Astrocyte (in vitro differentiated cells and primary cell): ENCODE results near the gene TMEM114. TPM values are rescaled to one million over a fixed set of nuclear protein-coding genes. Genes with fewer than 3 reads are reported as not detected.

ENCODE experiments used
- DNase-seq: peaks from one replicate; pipeline ENCODE4 v3.0.0-alpha.2; 2010; ENCODE audit warnings: low read depth
- FAIRE-seq: peaks from 2 replicates; lab custom pipeline; 2011; peaks lifted over from hg19 to GRCh38; lab: Jason Lieb, UNC
- H2AFZ ChIP-seq: 2 replicates; pipeline ENCODE4 v1.6.0; 2012; ENCODE audit warnings: low read depth, low read length, inconsistent platforms
- H3K27ac ChIP-seq: 2 replicates; pipeline ENCODE4 v1.5.1; 2011; ENCODE audit warnings: low read depth, low read length, inconsistent platforms
- H3K27me3 ChIP-seq: 2 replicates; pipeline ENCODE4 v1.6.0; 2011; ENCODE audit warnings: low read length, inconsistent platforms; ENCODE audit not compliant: insufficient read depth
- H3K36me3 ChIP-seq: 2 replicates; pipeline ENCODE4 v1.5.1; 2011; ENCODE audit warnings: low read length, inconsistent platforms; ENCODE audit not compliant: insufficient read depth
- H3K4me1 ChIP-seq: 2 replicates; pipeline ENCODE4 v1.5.1; 2011; ENCODE audit warnings: low read length, inconsistent platforms; ENCODE audit not compliant: insufficient read depth
- H3K4me2 ChIP-seq: 2 replicates; pipeline ENCODE4 v1.6.0; 2012; ENCODE audit warnings: low read length, inconsistent platforms
- H3K4me3 ChIP-seq: 2 replicates; pipeline ENCODE4 v1.5.1; 2011; ENCODE audit warnings: low read depth, mild to moderate bottlenecking, low read length, inconsistent platforms; ENCODE audit not compliant: insufficient read depth
- H3K79me2 ChIP-seq: 2 replicates; pipeline ENCODE4 v1.6.0; 2012; ENCODE audit warnings: mild to moderate bottlenecking, low read length, inconsistent platforms; ENCODE audit not compliant: insufficient read depth
- H3K9ac ChIP-seq: 2 replicates; pipeline ENCODE4 v1.6.0; 2012; ENCODE audit warnings: mild to moderate bottlenecking, low read length, inconsistent platforms
- H3K9me3 ChIP-seq: 2 replicates; pipeline ENCODE4 v1.5.1; 2012; ENCODE audit warnings: low read depth, mild to moderate bottlenecking, low read length, inconsistent platforms; ENCODE audit not compliant: insufficient read depth
- H4K20me1 ChIP-seq: 2 replicates; pipeline ENCODE4 v1.6.0; 2012; ENCODE audit warnings: low read length, inconsistent platforms; ENCODE audit not compliant: insufficient read depth
- H3K27ac Mint-ChIP-seq: one replicate; pipeline ENCODE4 v1.8.0; 2021; ENCODE audit warnings: mild to moderate bottlenecking, mixed read lengths; ENCODE audit not compliant: unreplicated experiment
- H3K27me3 Mint-ChIP-seq: one replicate; pipeline ENCODE4 v1.8.0; 2021; ENCODE audit warnings: low read depth, mixed read lengths; ENCODE audit not compliant: unreplicated experiment
- H3K36me3 Mint-ChIP-seq: one replicate; pipeline ENCODE4 v1.8.0; 2021; ENCODE audit warnings: low read depth, mixed read lengths; ENCODE audit not compliant: unreplicated experiment
- H3K4me1 Mint-ChIP-seq: one replicate; pipeline ENCODE4 v1.8.0; 2021; ENCODE audit warnings: low read depth, mixed read lengths; ENCODE audit not compliant: unreplicated experiment
- H3K4me3 Mint-ChIP-seq: one replicate; pipeline ENCODE4 v1.8.0; 2021; ENCODE audit warnings: mild to moderate bottlenecking, moderate library complexity, mixed read lengths; ENCODE audit not compliant: unreplicated experiment
- H3K9me3 Mint-ChIP-seq: one replicate; pipeline ENCODE4 v1.8.0; 2021; ENCODE audit warnings: mild to moderate bottlenecking, mixed read lengths; ENCODE audit not compliant: unreplicated experiment
- CTCF ChIP-seq: IDR thresholded peaks from 2 replicates; pipeline ENCODE4 v1.5.1; 2011; ENCODE audit warnings: low read depth, mild to moderate bottlenecking, inconsistent platforms, low read length, moderate library complexity; ENCODE audit not compliant: insufficient read depth
- EZH2 ChIP-seq: IDR thresholded peaks from 2 replicates; pipeline ENCODE4 v1.6.1; 2012; ENCODE audit warnings: mild to moderate bottlenecking, low read length, inconsistent platforms; ENCODE audit not compliant: insufficient read depth
- total RNA-seq: library from RNA; stranded (reverse); gene quantifications from 2 replicates; pipeline ENCODE4 v1.2.1, GENCODE V29; 2021

TMEM114 gene
- total RNA-seq, 1 donor from 2014 or later = not detected

- Histone ChIP-seq H3K36me3 (no peaks in the 10 kb centered on the region), H3K9me3 (peaks cover 3% of the 10 kb centered on the region), H3K79me2 (no peaks in the 10 kb centered on the region), H4K20me1 (no peaks in the 10 kb centered on the region), H3K27ac (no peak overlapping the region), H3K4me2 (no peak overlapping the region), H3K27me3 (peaks cover 36% of the 10 kb centered on the region), H3K4me1 (no peaks in the 10 kb centered on the region), H3K9ac (no peak overlapping the region), H3K4me3 (no peak overlapping the region), H2AFZ (no peak overlapping the region)
- Mint-ChIP-seq H3K4me1 (peaks cover 2% of the 10 kb centered on the region), H3K9me3 (peaks cover 5% of the 10 kb centered on the region), H3K27me3 (peaks cover 28% of the 10 kb centered on the region), H3K36me3 (no peaks in the 10 kb centered on the region), H3K4me3 (no peak overlapping the region), H3K27ac (no peak overlapping the region)
- TF ChIP-seq EZH2 (no peak), CTCF (no peak)
- DNase-seq = no peak
- FAIRE-seq = no peak
These were observed 1.1 kb upstream of the TMEM114 start for GRCh38 chr16:8591451-8591850.

GRCh38 chr16:8590811-8591210 lies 500 bp upstream of the TMEM114 start:
- Mint-ChIP-seq H3K27ac (no peak overlapping the region), H3K27me3 (peaks cover 30% of the 10 kb centered on the region), H3K9me3 (peaks cover 2% of the 10 kb centered on the region), H3K4me1 (peaks cover 2% of the 10 kb centered on the region), H3K36me3 (no peaks in the 10 kb centered on the region), H3K4me3 (no peak overlapping the region)
- no peak overlapping the region for H3K27ac ChIP-seq
- no peak overlapping the region for H3K4me2 ChIP-seq
- no peaks in the 10 kb centered on the region for H4K20me1 ChIP-seq
- H3K27me3 ChIP-seq = peaks cover 36% of the 10 kb centered on the region
- H3K36me3 ChIP-seq = no peaks in the 10 kb centered on the region
- DNase-seq (no peak), FAIRE-seq (no peak)
- TF ChIP-seq CTCF (no peak), EZH2 (no peak)
- H3K9ac ChIP-seq = no peak overlapping the region
- no peak overlapping the region for H3K4me3 ChIP-seq
- H2AFZ ChIP-seq = no peak overlapping the region
- H3K9me3 ChIP-seq = peaks cover 3% of the 10 kb centered on the region
- no peaks in the 10 kb centered on the region for H3K79me2 ChIP-seq
- no peaks in the 10 kb centered on the region for H3K4me1 ChIP-seq

DNA sequence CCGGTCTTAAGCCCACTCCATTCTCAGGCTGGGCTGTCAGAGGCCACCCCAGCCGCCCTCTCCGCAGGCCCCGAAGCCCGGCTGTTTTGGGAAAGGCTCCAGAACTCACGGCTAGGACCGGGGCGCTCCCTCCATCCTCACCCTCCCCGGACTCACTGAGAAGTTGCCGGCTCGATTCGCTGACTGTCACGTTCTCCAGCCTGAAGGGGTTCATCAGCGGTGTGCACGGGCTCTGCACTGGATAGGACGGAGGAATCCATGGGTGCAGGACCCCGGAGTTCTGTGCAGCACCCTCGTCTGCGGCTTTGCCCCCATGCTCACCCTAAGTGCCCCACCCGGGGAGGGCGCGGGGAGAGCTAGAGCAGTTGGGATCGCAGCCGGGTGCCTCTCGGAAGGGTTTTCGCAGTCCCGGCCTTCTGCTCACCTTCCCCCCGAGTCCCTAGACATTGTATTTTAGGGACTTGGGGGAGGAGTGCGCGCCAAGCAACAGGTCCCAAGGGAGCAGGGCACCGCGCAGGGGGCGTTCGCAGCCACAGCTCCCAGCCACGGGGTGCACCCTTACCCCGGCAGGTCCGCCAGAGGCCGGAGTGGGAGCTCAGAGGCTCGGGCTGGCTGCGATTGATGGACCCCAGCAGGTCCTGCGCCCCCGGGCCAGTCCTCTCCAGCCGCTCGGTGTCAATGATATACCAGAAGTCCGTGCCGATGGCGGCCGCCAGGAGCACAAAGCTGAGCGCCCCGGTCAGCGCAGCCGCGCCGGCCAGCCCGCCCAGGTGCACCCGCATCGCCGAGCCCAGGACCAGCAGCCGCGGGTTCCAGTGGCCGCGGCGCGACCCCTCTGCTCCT lies 1.0 kb downstream of the TMEM114 start:
- no peak overlapping the region for H3K4me3 ChIP-seq

More for the DNA sequence above, 1.0 kb downstream of the TMEM114 start:
- peaks cover 40% of the 10 kb centered on the region for H3K27me3 ChIP-seq
- peaks cover 26% of the 10 kb centered on the region for H3K27me3 Mint-ChIP-seq
- H3K9ac ChIP-seq = no peak overlapping the region
- TF ChIP-seq CTCF (no peak), EZH2 (peak; percentile 61)
- no peaks in the 10 kb centered on the region for H3K36me3 ChIP-seq
- DNase-seq (no peak), FAIRE-seq (no peak)
- no peak overlapping the region for H3K4me3 Mint-ChIP-seq
- H3K79me2 ChIP-seq = no peaks in the 10 kb centered on the region
- no peaks in the 10 kb centered on the region for H3K36me3 Mint-ChIP-seq
- H4K20me1 ChIP-seq = no peaks in the 10 kb centered on the region
- no peak overlapping the region for H3K4me2 ChIP-seq
- no peak overlapping the region for H2AFZ ChIP-seq
- H3K4me1 ChIP-seq = no peaks in the 10 kb centered on the region
- H3K9me3 Mint-ChIP-seq = no peaks in the 10 kb centered on the region
- H3K27ac ChIP-seq = no peak overlapping the region
- H3K27ac Mint-ChIP-seq = peak overlapping the region; percentile 50
- peaks cover 2% of the 10 kb centered on the region for H3K4me1 Mint-ChIP-seq
- peaks cover 3% of the 10 kb centered on the region for H3K9me3 ChIP-seq
